Motor neuron (in vitro differentiated cells): ENCODE data around the gene GRIA1. TPM values are rescaled to one million over a fixed set of nuclear protein-coding genes. Genes with fewer than 3 reads are reported as not detected.
A peak's percentile ranks its signal among the peaks of the same experiment; 100 is the strongest.

Experiments
- ATAC-seq, 8 experiments: fragments of 200-7000 bp; cut with Tn5 transposase; replicated peaks in 6 of 8; 2 replicates each; pipeline ENCODE4 v1.8.0; 2021; ENCODE audit warnings: mild to moderate bottlenecking in 8 of 8, moderate library complexity in 8 of 8
- H3K27ac ChIP-seq, 2 donors: fragments of 250-450 bp; sonication (Bioruptor Pico); 2 replicates each; pipeline ENCODE4 v1.9.0; 2021; ENCODE audit warnings: antibody characterized with exemption in 2 of 2, mild to moderate bottlenecking in 2 of 2, moderate library complexity in 1 of 2
- H3K4me1 ChIP-seq, 2 donors: fragments of 250-450 bp; sonication (Bioruptor Pico); replicated peaks in 1 of 2; 2 replicates each; pipeline ENCODE4 v1.6.1; 2021; ENCODE audit warnings: antibody characterized with exemption in 2 of 2, mild to moderate bottlenecking in 2 of 2, moderate library complexity in 1 of 2
- H3K4me3 ChIP-seq, 5 donors: fragments of 250-450 bp; sonication (Bioruptor Pico); 2 replicates each; pipeline ENCODE4 v1.9.0; 2021; ENCODE audit warnings: antibody characterized with exemption in 5 of 5, mild to moderate bottlenecking in 5 of 5, moderate library complexity in 4 of 5
- WGBS, 10 experiments: fragments of 450-650 bp; shearing (Covaris generic); methylation state at CpG; one replicate each; pipeline ENCODE4 v1.0.0; 2022; 5-methylcytosine and 5-hydroxymethylcytosine counted together
- in situ Hi-C, 9 experiments: fragments of 400-800 bp; cut with MboI; loops; one replicate each; pipeline ENCODE4 v1.15.0; 2021; ENCODE audit warnings: low sequenced_read_pairs in 9 of 9, low pct_unique_long_range_greater_than_20kb in 2 of 9; ENCODE audit not compliant: unreplicated experiment in 9 of 9
- total RNA-seq, 8 experiments: library from RNA; unstranded; fragments of 300-600 nt; gene quantifications; 2 replicates each; pipeline versions ENCODE4 v1.2.3 to v1.2.4, GENCODE V29; 2022

The GRIA1 gene
- total RNA-seq, 8 experiments from 2014 or later: 19.7 to 203 (median 54.7) TPM

DNA sequence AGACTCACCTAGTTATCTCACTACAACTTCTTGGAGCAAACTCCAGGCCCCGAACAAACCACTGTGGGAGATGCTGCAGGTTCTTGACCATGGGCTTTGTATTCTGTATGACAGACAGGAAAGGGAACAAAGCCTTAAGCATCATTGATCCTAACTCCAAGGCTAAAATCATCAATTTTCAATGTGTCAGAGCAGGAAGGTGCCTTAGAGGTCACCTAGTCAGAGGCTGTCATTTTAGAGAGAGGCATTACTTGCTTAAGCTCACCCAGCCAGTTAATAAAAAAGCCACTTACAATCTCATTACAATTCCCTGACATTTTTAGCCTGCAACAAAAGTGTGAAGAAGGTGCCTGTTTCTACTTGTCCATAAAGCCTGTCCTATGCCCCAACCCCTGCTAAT is 275.5 kb downstream of the GRIA1 start:
- peak overlapping the region in 1 of 2 donors; percentile 56 for H3K27ac ChIP-seq
- peak in 3 of 8 experiments; percentile 51 to 56 (median 52) for ATAC-seq
- in situ Hi-C loops: no loop called here
- H3K4me1 ChIP-seq: peaks cover 32 to 42% of the 10 kb centered on the region in 2 donors
- WGBS, 10 experiments: 40 to 63% (median 50%) methylated on average over 1 of the region's 1 CpG; no CpG with 5 or more reads in 6 of the 10 experiments
- no peak overlapping the region for H3K4me3 ChIP-seq

- peak in 2 of 8 experiments; percentile 72 to 93 for ATAC-seq
- H3K4me1 ChIP-seq: peaks cover 32 to 42% of the 10 kb centered on the region in 2 donors
- WGBS, 10 experiments: 11 to 83% (median 58%) methylated on average over 2 to 4 of the region's 4 CpGs; no CpG with 5 or more reads in 2 of the 10 experiments
- no peak overlapping the region for H3K27ac ChIP-seq
- no peak overlapping the region for H3K4me3 ChIP-seq
- in situ Hi-C loops: no loop called here
These were observed 277.0 kb downstream of the GRIA1 start for GRCh38 chr5:153767221-153768188.

DNA sequence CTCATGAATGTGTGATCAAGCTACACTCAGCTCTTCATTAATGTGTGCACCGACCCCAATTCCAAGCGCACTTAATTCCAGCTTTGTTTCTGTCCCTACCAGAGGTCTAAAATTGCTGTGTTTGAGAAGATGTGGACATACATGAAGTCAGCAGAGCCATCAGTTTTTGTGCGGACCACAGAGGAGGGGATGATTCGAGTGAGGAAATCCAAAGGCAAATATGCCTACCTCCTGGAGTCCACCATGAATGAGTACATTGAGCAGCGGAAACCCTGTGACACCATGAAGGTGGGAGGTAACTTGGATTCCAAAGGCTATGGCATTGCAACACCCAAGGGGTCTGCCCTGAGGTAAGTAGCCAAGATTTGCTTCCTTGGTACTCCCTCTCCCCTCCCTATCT is 279.6 kb downstream of the GRIA1 start:
- Histone ChIP-seq H3K4me1 (peaks cover 27 to 37% of the 10 kb centered on the region in 2 donors), H3K4me3 (no peak overlapping the region), H3K27ac (no peak overlapping the region)
- WGBS, 10 experiments: 56 to 95% (median 86%) methylated on average over 1 to 5 of the region's 5 CpGs; no CpG with 5 or more reads in 3 of the 10 experiments
- no peak for ATAC-seq
- in situ Hi-C loops: no loop called here

- Histone ChIP-seq H3K4me1 (peaks cover 36 to 41% of the 10 kb centered on the region in 2 donors), H3K4me3 (no peak overlapping the region), H3K27ac (no peak overlapping the region)
- no peak for ATAC-seq
- in situ Hi-C loops: no loop called here
- 43 to 100% (median 100%) methylated on average over 1 of the region's 1 CpG; no CpG with 5 or more reads in 3 of the 10 experiments for WGBS, 10 experiments
These were observed 284.2 kb downstream of the GRIA1 start for GRCh38 chr5:153774686-153775085.

GRCh38 chr5:153775923-153776322 is 285.5 kb downstream of the GRIA1 start:
- H3K4me3 ChIP-seq: no peak overlapping the region
- in situ Hi-C loops: no loop called here
- ATAC-seq: no peak
- peak overlapping the region in 1 of 2 donors; percentile 43 for H3K27ac ChIP-seq
- WGBS, 10 experiments: 67 to 100% (median 93%) methylated on average over 1 to 7 of the region's 7 CpGs; no CpG with 5 or more reads in 2 of the 10 experiments
- peaks cover 41 to 49% of the 10 kb centered on the region in 2 donors for H3K4me1 ChIP-seq

- 0 to 80% (median 19%) methylated on average over 1 to 4 of the region's 5 CpGs; no CpG with 5 or more reads in 2 of the 10 experiments for whole genome bisulfite sequencing, 10 experiments
- peaks cover 47 to 51% of the 10 kb centered on the region in 2 donors for H3K4me1 ChIP-seq
- H3K4me3 ChIP-seq: no peak overlapping the region
- in situ Hi-C loops: no loop called here
- peak in 7 of 8 experiments; percentile 81 to 98 (median 95) for ATAC-seq
- H3K27ac ChIP-seq: peak overlapping the region; percentile 75 to 76
These were observed 287.5 kb downstream of the GRIA1 start for GRCh38 chr5:153777681-153778581.

- H3K4me1 ChIP-seq: peaks cover 58 to 59% of the 10 kb centered on the region in 2 donors
- no peak for ATAC-seq
- H3K4me3 ChIP-seq: no peak overlapping the region
- peak overlapping the region; percentile 7 to 75 for H3K27ac ChIP-seq
- in situ Hi-C loops: no loop called here
- 33 to 90% (median 74%) methylated on average over 1 to 2 of the region's 2 CpGs; no CpG with 5 or more reads in 2 of the 10 experiments for WGBS, 10 experiments
These were observed 289.4 kb downstream of the GRIA1 start for GRCh38 chr5:153779836-153780235.

- Histone ChIP-seq H3K4me3 (no peak overlapping the region), H3K4me1 (peaks cover 52 to 55% of the 10 kb centered on the region in 2 donors), H3K27ac (peak overlapping the region in 1 of 2 donors; percentile 9)
- 20 to 100% (median 33%) methylated on average over 1 to 4 of the region's 4 CpGs; no CpG with 5 or more reads in 3 of the 10 experiments for WGBS, 10 experiments
- in situ Hi-C loops: no loop called here
- ATAC-seq: peak in 3 of 8 experiments; percentile 13 to 50 (median 28)
These were observed 290.6 kb downstream of the GRIA1 start for GRCh38 chr5:153780876-153781705.

DNA sequence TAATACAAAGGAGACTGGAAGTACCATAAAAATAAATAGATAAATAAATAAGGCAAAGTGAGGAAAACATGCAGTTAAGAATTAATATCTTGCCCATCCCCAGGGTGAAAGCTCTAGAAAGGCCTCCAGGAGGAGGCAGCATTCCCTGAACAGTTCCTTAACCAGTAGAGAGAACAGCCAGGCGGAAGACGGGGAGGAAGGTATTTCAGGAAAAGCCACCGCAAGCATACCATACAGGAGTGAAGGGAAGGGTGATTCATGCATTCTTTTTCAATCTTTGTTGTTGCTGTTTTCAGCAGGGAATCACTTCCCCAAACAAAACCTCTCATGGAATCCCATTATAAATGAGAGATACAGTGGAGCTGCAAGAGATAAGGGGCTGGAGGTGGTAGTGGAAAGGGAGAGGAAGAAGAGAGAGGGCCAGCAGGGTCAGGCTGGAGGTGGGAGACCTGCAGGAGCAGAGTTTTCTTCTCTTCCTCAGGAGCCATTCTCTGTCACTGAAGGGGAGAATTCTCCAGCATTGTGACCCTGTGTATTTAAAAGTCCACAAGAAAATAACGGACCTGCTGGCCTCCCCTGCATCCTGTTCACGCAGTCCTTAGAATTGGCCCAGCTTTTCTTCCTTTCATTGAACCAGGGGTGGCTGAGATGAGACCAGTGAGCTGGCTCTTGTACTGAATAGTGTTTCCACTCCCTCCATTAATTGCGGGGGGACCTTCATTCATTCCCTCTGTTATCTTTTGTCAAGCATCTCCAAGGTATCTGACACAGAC is 292.3 kb downstream of the GRIA1 start:
- Histone ChIP-seq H3K4me3 (no peak overlapping the region), H3K4me1 (peaks cover 37 to 42% of the 10 kb centered on the region in 2 donors), H3K27ac (peak overlapping the region; percentile 1 to 36)
- ATAC-seq: peak in 1 of 8 experiments; percentile 51
- WGBS, 10 experiments: 68 to 100% (median 80%) methylated on average over 1 to 6 of the region's 6 CpGs; no CpG with 5 or more reads in 1 of the 10 experiments
- in situ Hi-C loops: no loop called here

DNA sequence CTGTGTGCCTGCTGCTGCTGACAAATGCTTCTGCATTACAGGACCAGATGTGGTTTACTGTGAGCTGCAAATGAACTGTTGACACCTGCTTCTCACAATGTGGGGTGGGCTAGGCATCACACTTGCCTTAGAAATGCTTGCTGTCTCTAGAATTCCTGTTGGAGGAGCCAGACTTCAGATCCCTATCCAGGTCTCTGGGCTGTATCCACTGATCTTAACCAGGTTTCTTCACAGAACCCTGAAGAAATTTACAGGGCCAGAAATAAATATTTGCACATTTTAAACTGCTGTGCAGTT is 292.8 kb downstream of the GRIA1 start:
- H3K4me3 ChIP-seq: no peak overlapping the region
- peak in 5 of 8 experiments; percentile 51 to 72 (median 55) for ATAC-seq
- in situ Hi-C loops: no loop called here
- peaks cover 32 to 37% of the 10 kb centered on the region in 2 donors for H3K4me1 ChIP-seq
- peak overlapping the region; percentile 1 to 36 for H3K27ac ChIP-seq

- in situ Hi-C loops: no loop called here
- H3K4me1 ChIP-seq: peaks cover 22 to 27% of the 10 kb centered on the region in 2 donors
- no peak overlapping the region for H3K27ac ChIP-seq
- WGBS, 10 experiments: 44 to 100% (median 94%) methylated on average over 1 to 3 of the region's 3 CpGs; no CpG with 5 or more reads in 2 of the 10 experiments
- peak in 1 of 8 experiments; percentile 36 for ATAC-seq
- no peak overlapping the region for H3K4me3 ChIP-seq
These were observed 293.8 kb downstream of the GRIA1 start for GRCh38 chr5:153784277-153784676.
